PC-9 (cell line): ENCODE results near the gene PPP1R1C.

Experiments used
- EZH2 ChIP-seq: fragments of 200-600 bp; sonication (generic); IDR thresholded peaks from 2 replicates; pipeline ENCODE4 v1.8.0; 2017; ENCODE audit warnings: antibody characterized with exemption, low read depth
- TF ChIP-seq, protein P1 (sequence below): fragments of 200-600 bp; sonication (generic); conservative IDR thresholded peaks from 2 replicates; pipeline ENCODE4 v1.6.1; 2017; ENCODE audit warnings: mixed run types, antibody characterized with exemption, mild to moderate bottlenecking, moderate library complexity

DNA sequence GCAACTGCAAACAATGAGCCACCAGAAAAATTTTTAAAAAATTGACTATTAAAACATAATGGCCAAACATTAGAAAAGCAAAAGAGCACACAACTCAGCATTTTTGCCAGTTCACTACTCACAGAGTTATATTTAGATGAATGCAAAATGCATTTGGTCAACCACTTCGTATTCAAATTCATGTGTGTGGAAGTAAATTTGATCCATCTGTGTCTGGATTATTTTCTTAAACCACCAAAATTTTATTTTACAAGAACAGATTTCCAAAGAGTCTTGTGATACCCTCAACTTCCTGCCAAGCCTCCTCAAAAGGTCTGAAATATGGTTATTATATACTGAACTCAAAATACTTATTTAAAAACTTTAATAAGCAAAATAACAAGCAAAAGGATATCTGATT, 57.4 kb downstream of the PPP1R1C start:
- TF ChIP-seq, protein P1, sequence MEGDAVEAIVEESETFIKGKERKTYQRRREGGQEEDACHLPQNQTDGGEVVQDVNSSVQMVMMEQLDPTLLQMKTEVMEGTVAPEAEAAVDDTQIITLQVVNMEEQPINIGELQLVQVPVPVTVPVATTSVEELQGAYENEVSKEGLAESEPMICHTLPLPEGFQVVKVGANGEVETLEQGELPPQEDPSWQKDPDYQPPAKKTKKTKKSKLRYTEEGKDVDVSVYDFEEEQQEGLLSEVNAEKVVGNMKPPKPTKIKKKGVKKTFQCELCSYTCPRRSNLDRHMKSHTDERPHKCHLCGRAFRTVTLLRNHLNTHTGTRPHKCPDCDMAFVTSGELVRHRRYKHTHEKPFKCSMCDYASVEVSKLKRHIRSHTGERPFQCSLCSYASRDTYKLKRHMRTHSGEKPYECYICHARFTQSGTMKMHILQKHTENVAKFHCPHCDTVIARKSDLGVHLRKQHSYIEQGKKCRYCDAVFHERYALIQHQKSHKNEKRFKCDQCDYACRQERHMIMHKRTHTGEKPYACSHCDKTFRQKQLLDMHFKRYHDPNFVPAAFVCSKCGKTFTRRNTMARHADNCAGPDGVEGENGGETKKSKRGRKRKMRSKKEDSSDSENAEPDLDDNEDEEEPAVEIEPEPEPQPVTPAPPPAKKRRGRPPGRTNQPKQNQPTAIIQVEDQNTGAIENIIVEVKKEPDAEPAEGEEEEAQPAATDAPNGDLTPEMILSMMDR, result no peak
- TF ChIP-seq EZH2, result no peak
